ENCODE results near the gene DNER.

Gene DNER

GRCh38 chr2:229470781-229471180, 243.6 kb downstream of the DNER start:
- no peak overlapping the region for H3K4me3 ChIP-seq (ENCODE audit: low read depth, low read length)
- no peak for DNase-seq
- H3K27me3 ChIP-seq (replicated peaks): no peaks in the 10 kb centered on the region
- H3K36me3 ChIP-seq (replicated peaks): no peaks in the 10 kb centered on the region
- no peak overlapping the region for H3K27ac ChIP-seq
- no peak for TF ChIP-seq CTCF (IDR thresholded peaks at IDR 0.05; ENCODE audit: low read depth, low read length, missing control alignments)
- in situ Hi-C loops (cut with HindIII; ENCODE audit: low pct_ligation_motif_present, low sequenced_read_pairs): no loop called here

- Histone ChIP-seq H3K4me3 (ENCODE audit: low read depth, low read length) (no peak overlapping the region), H3K27me3 (replicated peaks) (no peaks in the 10 kb centered on the region), H3K36me3 (replicated peaks) (no peaks in the 10 kb centered on the region), H3K27ac (no peak overlapping the region)
- no peak for TF ChIP-seq CTCF (IDR thresholded peaks at IDR 0.05; ENCODE audit: low read depth, low read length, missing control alignments)
- in situ Hi-C loops (cut with HindIII; ENCODE audit: low pct_ligation_motif_present, low sequenced_read_pairs): no loop called here
- DNase-seq: no peak
These were observed 246.6 kb downstream of the DNER start for GRCh38 chr2:229467783-229468182.

GRCh38 chr2:229463841-229464346, 250.5 kb downstream of the DNER start:
- no peak for DNase-seq
- in situ Hi-C loops (cut with HindIII; ENCODE audit: low pct_ligation_motif_present, low sequenced_read_pairs): no loop called here
- Histone ChIP-seq H3K27ac (no peak overlapping the region), H3K36me3 (replicated peaks) (no peaks in the 10 kb centered on the region), H3K4me3 (ENCODE audit: low read depth, low read length) (no peak overlapping the region), H3K27me3 (replicated peaks) (no peaks in the 10 kb centered on the region)
- TF ChIP-seq CTCF (IDR thresholded peaks at IDR 0.05; ENCODE audit: low read depth, low read length, missing control alignments): no peak

- no peak overlapping the region for H3K27ac ChIP-seq
- no peaks in the 10 kb centered on the region for H3K36me3 ChIP-seq (replicated peaks)
- DNase-seq: no peak
- in situ Hi-C loops (cut with HindIII; ENCODE audit: low pct_ligation_motif_present, low sequenced_read_pairs): no loop called here
- no peak overlapping the region for H3K4me3 ChIP-seq (ENCODE audit: low read depth, low read length)
- TF ChIP-seq CTCF (IDR thresholded peaks at IDR 0.05; ENCODE audit: low read depth, low read length, missing control alignments): no peak
- H3K27me3 ChIP-seq (replicated peaks): no peaks in the 10 kb centered on the region
These were observed 252.2 kb downstream of the DNER start for GRCh38 chr2:229462112-229462511.

- peak; percentile 10 for DNase-seq
- H3K36me3 ChIP-seq (replicated peaks): no peaks in the 10 kb centered on the region
- in situ Hi-C loops (cut with HindIII; ENCODE audit: low pct_ligation_motif_present, low sequenced_read_pairs): no loop called here
- no peak overlapping the region for H3K4me3 ChIP-seq (ENCODE audit: low read depth, low read length)
- H3K27ac ChIP-seq: peak overlapping the region; percentile 91
- no peaks in the 10 kb centered on the region for H3K27me3 ChIP-seq (replicated peaks)
- TF ChIP-seq CTCF (IDR thresholded peaks at IDR 0.05; ENCODE audit: low read depth, low read length, missing control alignments): no peak
These were observed 258.3 kb downstream of the DNER start for GRCh38 chr2:229456091-229456490.

GRCh38 chr2:229454934-229455631, 259.3 kb downstream of the DNER start:
- TF ChIP-seq CTCF (IDR thresholded peaks at IDR 0.05; ENCODE audit: low read depth, low read length, missing control alignments): no peak
- peak; percentile 96 for DNase-seq
- no peaks in the 10 kb centered on the region for H3K27me3 ChIP-seq (replicated peaks)
- no peaks in the 10 kb centered on the region for H3K36me3 ChIP-seq (replicated peaks)
- H3K4me3 ChIP-seq (ENCODE audit: low read depth, low read length): no peak overlapping the region
- in situ Hi-C loops (cut with HindIII; ENCODE audit: low pct_ligation_motif_present, low sequenced_read_pairs): no loop called here
- H3K27ac ChIP-seq: peak overlapping the region; percentile 91
